GM21515 (cell line): ENCODE results near the gene PRDM16.

ENCODE experiments used
- ATAC-seq: cut with Tn5 transposase; IDR thresholded peaks from one replicate; pipeline ENCODE4 v1.9.1; 2021; ENCODE audit not compliant: unreplicated experiment

PRDM16 gene

GRCh38 chr1:3176820-3177219, 107.8 kb downstream of the PRDM16 start:
- no peak for ATAC-seq

- ATAC-seq: no peak
Observed at GRCh38 chr1:3178279-3178678, 109.3 kb downstream of the PRDM16 start.

- ATAC-seq: no peak
Observed at GRCh38 chr1:3179471-3179870, 110.5 kb downstream of the PRDM16 start.

GRCh38 chr1:3180915-3181314, 111.9 kb downstream of the PRDM16 start:
- no peak for ATAC-seq

- no peak for ATAC-seq
Observed at GRCh38 chr1:3181956-3182355, 113.0 kb downstream of the PRDM16 start.

- ATAC-seq: no peak
Observed at GRCh38 chr1:3183411-3183810, 114.4 kb downstream of the PRDM16 start.

- ATAC-seq: no peak
Observed at GRCh38 chr1:3183813-3184212, 114.8 kb downstream of the PRDM16 start.

GRCh38 chr1:3184666-3185065, 115.7 kb downstream of the PRDM16 start:
- ATAC-seq: no peak

GRCh38 chr1:3185896-3186525, 117.0 kb downstream of the PRDM16 start:
- ATAC-seq: no peak

GRCh38 chr1:3186526-3186921, 117.5 kb downstream of the PRDM16 start:
- no peak for ATAC-seq

- no peak for ATAC-seq
Observed at GRCh38 chr1:3187415-3188149, 118.6 kb downstream of the PRDM16 start.

GRCh38 chr1:3188150-3188971, 119.4 kb downstream of the PRDM16 start:
- ATAC-seq: no peak

- ATAC-seq: no peak
Observed at GRCh38 chr1:3190256-3191041, 121.4 kb downstream of the PRDM16 start.

GRCh38 chr1:3192361-3192760, 123.4 kb downstream of the PRDM16 start:
- ATAC-seq: no peak

- ATAC-seq: no peak
Observed at GRCh38 chr1:3192825-3193224, 123.8 kb downstream of the PRDM16 start.

- no peak for ATAC-seq
Observed at GRCh38 chr1:3193811-3194210, 124.8 kb downstream of the PRDM16 start.

- ATAC-seq: no peak
Observed at GRCh38 chr1:3194760-3195479, 125.9 kb downstream of the PRDM16 start.

- no peak for ATAC-seq
Observed at GRCh38 chr1:3195480-3195815, 126.4 kb downstream of the PRDM16 start.

- no peak for ATAC-seq
Observed at GRCh38 chr1:3195966-3196515, 127.0 kb downstream of the PRDM16 start.

- ATAC-seq: no peak
Observed at GRCh38 chr1:3196577-3197245, 127.7 kb downstream of the PRDM16 start.
